Neuronal stem cell (in vitro differentiated cells): ENCODE measurements around the gene KRT2.

Experiments
- DNase-seq: peaks from one replicate; pipeline ENCODE4 v3.0.0-alpha.2; 2013; ENCODE audit warnings: low spot score
- H2AFZ ChIP-seq: one replicate; pipeline ENCODE4 v1.6.1; 2013; ENCODE audit warnings: mild to moderate bottlenecking, low read length, inconsistent platforms
- H2AK5ac ChIP-seq: 2 replicates; pipeline ENCODE4 v1.6.1; 2013; ENCODE audit warnings: low read depth, mild to moderate bottlenecking, inconsistent platforms, low read length, moderate library complexity, mixed read lengths
- H2BK120ac ChIP-seq: 2 replicates; pipeline ENCODE4 v1.6.1; 2013; ENCODE audit warnings: low read depth, mild to moderate bottlenecking, inconsistent platforms, low read length, moderate library complexity, mixed read lengths
- H2BK12ac ChIP-seq: one replicate; pipeline ENCODE4 v1.6.1; 2013; ENCODE audit warnings: low read length, inconsistent platforms
- H2BK15ac ChIP-seq: 2 replicates; pipeline ENCODE4 v1.6.1; 2013; ENCODE audit warnings: mild to moderate bottlenecking, low read length, inconsistent platforms, mixed read lengths
- H2BK5ac ChIP-seq: one replicate; pipeline ENCODE4 v1.6.1; 2013; ENCODE audit warnings: inconsistent platforms, mild to moderate bottlenecking, low read length, moderate library complexity
- H3K14ac ChIP-seq: one replicate; pipeline ENCODE4 v1.6.1; 2013; ENCODE audit warnings: low read length, inconsistent platforms
- H3K18ac ChIP-seq: 2 replicates; pipeline ENCODE4 v1.6.1; 2013; ENCODE audit warnings: low read length, inconsistent platforms
- H3K23ac ChIP-seq: 2 replicates; pipeline ENCODE4 v1.6.1; 2013; ENCODE audit warnings: low read depth, mild to moderate bottlenecking, mixed read lengths, low read length, inconsistent platforms; ENCODE audit not compliant: poor library complexity
- H3K27ac ChIP-seq: replicated peaks from 3 replicates; pipeline ENCODE4 v1.5.1; 2013; ENCODE audit warnings: low read length, inconsistent platforms
- H3K27me3 ChIP-seq, 3 experiments: 2 replicates each; pipeline ENCODE4 v1.6.1; 2013; ENCODE audit warnings: low read length in 3 of 3, mild to moderate bottlenecking in 2 of 3, inconsistent platforms in 1 of 3, low read depth in 1 of 3, mixed read lengths in 1 of 3, moderate library complexity in 1 of 3; ENCODE audit not compliant: control insufficient read depth in 3 of 3, insufficient read depth in 3 of 3
- H3K36me3 ChIP-seq, 2 donors: replicated peaks in 1 of 2; 2 replicates each; pipeline ENCODE4 v1.6.1; 2013; ENCODE audit warnings: low read length in 2 of 2; ENCODE audit not compliant: control insufficient read depth in 2 of 2, insufficient read depth in 2 of 2
- H3K4ac ChIP-seq: 2 replicates; pipeline ENCODE4 v1.6.1; 2013; ENCODE audit warnings: inconsistent platforms, mild to moderate bottlenecking, low read length, moderate library complexity
- H3K4me1 ChIP-seq, 2 donors: 1 replicate in 1 of 2; 2 replicates in 1 of 2; pipeline ENCODE4 v1.6.1; 2013; ENCODE audit warnings: low read length in 2 of 2, low read depth in 1 of 2; ENCODE audit not compliant: control insufficient read depth in 2 of 2, insufficient read depth in 1 of 2
- H3K4me2 ChIP-seq: one replicate; pipeline ENCODE4 v1.6.1; 2013; ENCODE audit warnings: mild to moderate bottlenecking, low read length, inconsistent platforms; ENCODE audit not compliant: insufficient read depth, poor library complexity, severe bottlenecking
- H3K4me3 ChIP-seq, 2 donors: 2 replicates each; pipeline ENCODE4 v1.5.1; 2013; ENCODE audit warnings: low read length in 2 of 2, mild to moderate bottlenecking in 2 of 2, inconsistent platforms in 1 of 2, moderate library complexity in 1 of 2
- H3K79me1 ChIP-seq: one replicate; pipeline ENCODE4 v1.6.1; 2013; ENCODE audit warnings: low read depth, mild to moderate bottlenecking, inconsistent platforms, low read length, moderate library complexity
- H3K9ac ChIP-seq: one replicate; pipeline ENCODE4 v1.6.1; 2013; ENCODE audit warnings: mild to moderate bottlenecking, low read depth, low read length, inconsistent platforms; ENCODE audit not compliant: poor library complexity
- H3K9me3 ChIP-seq, 2 donors: replicated peaks in 1 of 2; 2 replicates each; pipeline versions ENCODE3 to v1.6.1; 2013; ENCODE audit warnings: low read length in 2 of 2, mild to moderate bottlenecking in 2 of 2, inconsistent platforms in 1 of 2, low read depth in 1 of 2, mixed read lengths in 1 of 2, moderate library complexity in 1 of 2; ENCODE audit not compliant: control insufficient read depth in 2 of 2, insufficient read depth in 1 of 2
- H4K8ac ChIP-seq: one replicate; pipeline ENCODE4 v1.6.1; 2013; ENCODE audit warnings: low read depth, mild to moderate bottlenecking, inconsistent platforms, low read length, moderate library complexity
- H4K91ac ChIP-seq: one replicate; pipeline ENCODE4 v1.6.1; 2013; ENCODE audit warnings: low read length, low read depth, mild to moderate bottlenecking, inconsistent platforms; ENCODE audit not compliant: poor library complexity
- WGBS, 2 donors: extraction: QIAGEN DNeasy Blood & Tissue Kit; methylation state at CpG; one replicate each; pipeline ENCODE4 v1.1.7; 2013; ENCODE audit warnings: missing lambda C conversion rate in 2 of 2, mixed read lengths in 1 of 2; ENCODE audit not compliant: insufficient read length in 2 of 2, insufficient replicate concordance in 1 of 2; ENCODE audit errors: extremely low coverage in 2 of 2; 5-methylcytosine and 5-hydroxymethylcytosine counted together

KRT2 gene

DNA sequence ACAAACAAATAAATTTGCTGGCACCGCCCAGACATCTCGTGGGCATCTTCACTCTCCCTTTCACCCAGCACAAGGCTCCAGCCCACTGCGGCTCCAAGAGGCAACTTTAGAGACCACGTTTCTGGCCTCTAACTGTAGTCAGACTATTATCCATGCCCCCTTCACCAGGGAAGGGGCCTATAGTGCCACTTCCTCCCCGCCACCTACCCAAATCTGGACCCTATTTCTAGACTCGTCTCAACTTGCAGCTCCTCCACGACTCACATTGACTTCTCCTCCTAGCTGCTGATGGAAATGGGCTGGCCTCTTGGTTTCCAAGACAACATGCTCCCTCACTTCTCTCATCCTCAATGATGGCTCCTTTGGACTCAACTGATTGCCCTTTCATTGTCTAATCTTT is 15.9 kb upstream of the KRT2 start:
- H3K27ac ChIP-seq = no peak overlapping the region
- H3K14ac ChIP-seq = no peak overlapping the region
- H4K91ac ChIP-seq = no peak overlapping the region
- no peak overlapping the region for H3K23ac ChIP-seq
- no peak overlapping the region for H4K8ac ChIP-seq
- DNase-seq = no peak
- WGBS, 2 donors = no CpG with 5 or more reads among the region's 7 CpGs
- H2BK5ac ChIP-seq = no peak overlapping the region
- H3K4ac ChIP-seq = no peak overlapping the region
- no peak overlapping the region for H2AFZ ChIP-seq
- H3K36me3 ChIP-seq = no peaks in the 10 kb centered on the region
- no peaks in the 10 kb centered on the region for H3K27me3 ChIP-seq
- no peaks in the 10 kb centered on the region for H3K9me3 ChIP-seq
- H2BK12ac ChIP-seq = no peak overlapping the region
- no peak overlapping the region for H2BK15ac ChIP-seq
- H2AK5ac ChIP-seq = no peak overlapping the region
- no peak overlapping the region for H3K4me3 ChIP-seq
- H3K9ac ChIP-seq = no peak overlapping the region
- no peaks in the 10 kb centered on the region for H3K79me1 ChIP-seq
- no peak overlapping the region for H3K4me2 ChIP-seq
- no peak overlapping the region for H3K18ac ChIP-seq
- no peak overlapping the region for H2BK120ac ChIP-seq
- H3K4me1 ChIP-seq = peaks cover 0 to 2% of the 10 kb centered on the region in 2 donors

DNA sequence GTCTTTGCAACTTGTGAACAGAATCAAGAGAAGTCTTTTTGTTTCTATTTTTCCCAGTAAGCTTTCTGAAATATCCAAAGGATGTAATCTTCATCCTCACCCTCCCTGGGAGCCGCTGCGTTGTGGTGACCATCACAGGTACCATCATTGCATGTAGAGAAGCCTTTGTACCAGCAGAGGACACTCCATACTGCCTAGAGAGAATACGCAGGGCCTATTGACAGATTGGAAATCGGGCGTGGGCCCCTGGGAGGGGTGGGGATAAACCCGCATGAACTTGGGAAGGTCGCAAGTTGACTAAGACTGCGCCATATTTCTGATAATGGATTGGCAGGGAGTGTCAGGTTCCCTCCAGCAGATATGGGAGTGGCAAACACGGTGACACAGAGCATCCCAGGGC is 15.5 kb upstream of the KRT2 start:
- H3K4me2 ChIP-seq = no peak overlapping the region
- H2BK15ac ChIP-seq = no peak overlapping the region
- DNase-seq = no peak
- no CpG with 5 or more reads among the region's 9 CpGs for WGBS, 2 donors
- no peak overlapping the region for H3K18ac ChIP-seq
- H2AFZ ChIP-seq = no peak overlapping the region
- no peak overlapping the region for H2BK12ac ChIP-seq
- H4K91ac ChIP-seq = no peak overlapping the region
- no peak overlapping the region for H3K27ac ChIP-seq
- H3K9ac ChIP-seq = no peak overlapping the region
- no peaks in the 10 kb centered on the region for H3K79me1 ChIP-seq
- no peaks in the 10 kb centered on the region for H3K27me3 ChIP-seq
- H2BK120ac ChIP-seq = no peak overlapping the region
- no peak overlapping the region for H2AK5ac ChIP-seq
- no peaks in the 10 kb centered on the region for H3K36me3 ChIP-seq
- H3K23ac ChIP-seq = no peak overlapping the region
- H3K4ac ChIP-seq = no peak overlapping the region
- H3K4me1 ChIP-seq = peaks cover 0 to under 1% of the 10 kb centered on the region in 2 donors
- H3K4me3 ChIP-seq = no peak overlapping the region
- H3K14ac ChIP-seq = no peak overlapping the region
- no peak overlapping the region for H4K8ac ChIP-seq
- no peak overlapping the region for H2BK5ac ChIP-seq
- no peaks in the 10 kb centered on the region for H3K9me3 ChIP-seq

DNA sequence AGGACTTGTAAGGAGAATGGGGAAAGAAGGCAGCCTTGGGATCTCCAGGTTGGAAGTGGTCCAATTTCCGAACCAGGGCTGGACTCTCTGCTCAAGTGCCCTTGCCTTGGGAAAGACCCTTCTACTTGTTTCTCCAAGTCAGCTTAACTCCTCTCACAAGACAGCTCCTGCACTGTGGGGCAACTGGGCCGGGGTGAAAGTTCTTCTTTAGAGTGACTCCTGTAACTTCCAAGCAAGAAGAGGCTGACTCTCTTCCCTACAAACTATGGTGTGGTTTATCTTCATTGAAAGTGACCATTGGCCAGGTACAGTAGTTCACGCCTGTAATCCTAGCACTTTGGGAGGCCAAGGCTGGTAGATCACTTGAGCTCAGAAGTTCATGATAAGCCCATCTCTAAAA is 14.5 kb upstream of the KRT2 start:
- Histone ChIP-seq H4K91ac (no peak overlapping the region), H3K4me1 (no peaks in the 10 kb centered on the region), H3K36me3 (no peaks in the 10 kb centered on the region), H3K9ac (no peak overlapping the region), H3K4ac (no peak overlapping the region), H3K14ac (no peak overlapping the region), H3K79me1 (no peaks in the 10 kb centered on the region), H2BK5ac (no peak overlapping the region), H3K4me2 (no peak overlapping the region), H2BK120ac (no peak overlapping the region), H2BK12ac (no peak overlapping the region), H3K4me3 (no peak overlapping the region), H2AFZ (no peak overlapping the region), H3K27ac (no peak overlapping the region), H4K8ac (no peak overlapping the region), H3K9me3 (no peaks in the 10 kb centered on the region), H3K18ac (no peak overlapping the region), H2AK5ac (no peak overlapping the region), H3K27me3 (peaks cover 0 to 4% (median 0%) of the 10 kb centered on the region in 3 experiments), H2BK15ac (no peak overlapping the region), H3K23ac (no peak overlapping the region)
- no CpG with 5 or more reads among the region's 3 CpGs for WGBS, 2 donors
- DNase-seq = no peak

DNA sequence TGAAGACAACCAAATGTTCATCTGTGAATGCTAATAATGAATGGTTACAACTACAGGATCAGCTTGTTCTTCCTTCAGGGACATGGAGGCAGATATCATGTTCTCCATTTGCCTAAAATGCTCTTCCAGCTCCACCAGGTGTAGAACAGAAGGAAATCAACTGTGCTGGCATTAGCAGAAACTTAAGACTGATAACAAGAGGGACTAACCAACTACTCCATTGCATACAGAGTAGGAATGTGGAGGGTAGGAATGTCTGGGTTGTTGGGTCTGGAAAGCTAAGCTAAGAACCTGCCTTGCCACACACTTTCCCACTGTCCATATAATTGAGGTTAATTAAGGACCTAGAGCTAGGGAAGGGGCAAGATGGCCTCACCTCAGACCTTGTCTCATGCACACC is 11.4 kb upstream of the KRT2 start:
- Histone ChIP-seq H3K14ac (no peak overlapping the region), H2BK120ac (no peak overlapping the region), H2AK5ac (no peak overlapping the region), H3K79me1 (no peaks in the 10 kb centered on the region), H4K91ac (no peak overlapping the region), H3K27ac (no peak overlapping the region), H3K36me3 (no peaks in the 10 kb centered on the region), H3K9me3 (no peaks in the 10 kb centered on the region), H4K8ac (no peak overlapping the region), H3K4me1 (no peaks in the 10 kb centered on the region), H2AFZ (no peak overlapping the region), H3K4me2 (no peak overlapping the region), H3K18ac (no peak overlapping the region), H2BK12ac (no peak overlapping the region), H3K4ac (no peak overlapping the region), H3K4me3 (no peak overlapping the region), H3K27me3 (peaks cover 0 to 8% (median 0%) of the 10 kb centered on the region in 3 experiments), H3K23ac (no peak overlapping the region), H2BK5ac (no peak overlapping the region), H2BK15ac (no peak overlapping the region), H3K9ac (no peak overlapping the region)
- no peak for DNase-seq
